Small intestine (tissue), 7 donors: Measurements from ENCODE around the gene RPL3. TPM values are rescaled to one million over a fixed set of nuclear protein-coding genes. Genes with fewer than 3 reads are reported as not detected.

Experiments
- DNase-seq, 2 donors: peaks; one replicate each; pipeline versions ENCODE4 v3.0.0 to v3.0.0-alpha.2; 2013
- FAIRE-seq: peaks from 2 replicates; lab custom pipeline; 2012; peaks lifted over from hg19 to GRCh38; lab: Jason Lieb, UNC
- H3K27ac ChIP-seq, 3 donors: one replicate each; pipeline ENCODE4 v1.5.1; 2013; ENCODE audit warnings: low read length in 2 of 3, mild to moderate bottlenecking in 2 of 3, control low read depth in 1 of 3, inconsistent platforms in 1 of 3, low read depth in 1 of 3, moderate library complexity in 1 of 3
- H3K27me3 ChIP-seq, 3 donors: one replicate each; pipeline ENCODE4 v1.6.1; 2013; ENCODE audit warnings: low read length in 3 of 3, inconsistent platforms in 1 of 3; ENCODE audit not compliant: control insufficient read depth in 3 of 3, insufficient read depth in 3 of 3
- H3K36me3 ChIP-seq, 3 donors: one replicate each; pipeline ENCODE4 v1.6.1; 2013; ENCODE audit warnings: low read length in 3 of 3, inconsistent platforms in 1 of 3, low read depth in 1 of 3, mild to moderate bottlenecking in 1 of 3, moderate library complexity in 1 of 3; ENCODE audit not compliant: control insufficient read depth in 3 of 3, insufficient read depth in 2 of 3
- H3K4me1 ChIP-seq, 3 donors: one replicate each; pipeline ENCODE4 v1.6.1; 2013; ENCODE audit warnings: low read length in 2 of 3, inconsistent platforms in 1 of 3, low read depth in 1 of 3, mild to moderate bottlenecking in 1 of 3, moderate library complexity in 1 of 3; ENCODE audit not compliant: control insufficient read depth in 3 of 3, insufficient read depth in 2 of 3
- H3K4me3 ChIP-seq, 3 donors: one replicate each; pipeline ENCODE4 v1.5.1; 2013; ENCODE audit warnings: low read length in 3 of 3, control low read depth in 1 of 3, inconsistent platforms in 1 of 3, low read depth in 1 of 3, mild to moderate bottlenecking in 1 of 3, moderate library complexity in 1 of 3
- H3K9me3 ChIP-seq, 2 donors: one replicate each; pipeline ENCODE4 v1.6.1; 2013; ENCODE audit warnings: low read depth in 1 of 2, low read length in 1 of 2; ENCODE audit not compliant: control insufficient read depth in 2 of 2, insufficient read depth in 1 of 2
- WGBS, 3 donors: extraction: QIAGEN DNeasy Blood & Tissue Kit; methylation state at CpG; one replicate each; pipeline ENCODE4 v1.1.7; 2013; 5-methylcytosine and 5-hydroxymethylcytosine counted together
- polyA plus RNA-seq, 4 donors: library from polyadenylated mRNA; stranded (reverse) in 3 of 4; unstranded in 1 of 4; fragments of 200-250 nt in 3 of 4; fragments of 120-200 nt in 1 of 4; gene quantifications; one replicate each; pipeline versions ENCODE4 v1.2.1 to v1.2.3, GENCODE V29; 2013
- donor health status: healthy with polysubstance abuse.
- donor health status: control.
- donor health status: control.
- donor health status: Bipolar disorder and iron deficiency.
- donor health status: healthy.

Gene RPL3
- polyA plus RNA-seq, 4 donors = 1,757 to 4,298 (median 3,733) TPM

GRCh38 chr22:39273950-39274887, 45.2 kb downstream of the RPL3 start:
- WGBS, 3 donors = 69 to 82% (median 79%) methylated on average over 16 to 17 of the region's 17 CpGs
- DNase-seq (no peak), FAIRE-seq (no peak)
- Histone ChIP-seq H3K27ac (no peak overlapping the region), H3K27me3 (no peaks in the 10 kb centered on the region), H3K36me3 (no peaks in the 10 kb centered on the region), H3K4me3 (no peak overlapping the region), H3K4me1 (no peaks in the 10 kb centered on the region), H3K9me3 (peaks cover 0 to 15% of the 10 kb centered on the region in 2 donors)

DNA sequence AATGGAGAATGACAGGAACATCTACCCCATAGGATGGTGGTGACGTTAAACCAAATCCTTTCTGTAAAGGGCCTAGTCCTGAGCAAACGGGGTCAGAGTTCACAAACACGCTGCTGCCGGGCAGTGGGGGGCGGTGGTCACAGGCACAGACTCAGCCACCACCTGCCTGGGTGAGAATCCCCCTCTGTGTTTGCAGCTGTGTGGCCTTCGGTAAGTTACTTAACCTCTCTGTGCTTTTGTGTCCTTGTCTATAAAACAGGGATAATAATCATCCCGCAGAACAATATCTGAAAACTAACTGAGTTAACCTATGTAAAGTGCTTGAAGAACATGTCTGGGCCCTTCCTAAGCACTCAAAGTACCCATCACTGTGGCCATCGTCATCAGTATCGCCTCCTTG, 48.6 kb downstream of the RPL3 start:
- H3K36me3 ChIP-seq = no peaks in the 10 kb centered on the region
- no peaks in the 10 kb centered on the region for H3K4me1 ChIP-seq
- no peaks in the 10 kb centered on the region for H3K27me3 ChIP-seq
- no peak overlapping the region for H3K4me3 ChIP-seq
- H3K9me3 ChIP-seq = peaks cover 0 to 5% of the 10 kb centered on the region in 2 donors
- 83 to 93% (median 86%) methylated on average over 9 of the region's 9 CpGs for WGBS, 3 donors
- no peak overlapping the region for H3K27ac ChIP-seq
- FAIRE-seq (no peak), DNase-seq (no peak)

DNA sequence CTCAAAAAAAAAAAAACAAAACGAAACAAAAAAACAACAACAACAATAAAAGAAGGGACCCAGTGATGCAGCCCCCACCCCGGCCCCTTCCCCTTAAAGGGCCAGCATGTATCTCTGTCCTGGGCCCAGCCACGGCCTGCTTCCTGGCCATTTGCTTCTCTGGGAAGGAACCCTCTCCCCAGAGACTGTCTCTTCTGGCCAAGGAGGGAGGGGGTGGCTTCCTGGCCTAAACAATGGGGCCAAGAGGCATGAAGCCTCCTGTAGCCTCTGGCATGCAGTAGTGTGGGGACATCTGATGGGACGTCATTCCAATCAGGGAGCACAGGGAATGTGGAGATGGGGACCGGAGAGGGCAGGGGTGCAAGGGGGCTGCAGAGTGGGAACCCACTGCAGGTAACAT, 49.1 kb downstream of the RPL3 start:
- H3K27me3 ChIP-seq = no peaks in the 10 kb centered on the region
- FAIRE-seq = no peak
- DNase-seq = no peak
- no peak overlapping the region for H3K27ac ChIP-seq
- no peak overlapping the region for H3K4me3 ChIP-seq
- WGBS, 3 donors = 69 to 76% (median 71%) methylated on average over 5 of the region's 5 CpGs
- peaks cover 0 to 5% of the 10 kb centered on the region in 2 donors for H3K9me3 ChIP-seq
- no peaks in the 10 kb centered on the region for H3K36me3 ChIP-seq
- no peaks in the 10 kb centered on the region for H3K4me1 ChIP-seq

- no peak for FAIRE-seq
- no peaks in the 10 kb centered on the region for H3K36me3 ChIP-seq
- H3K27me3 ChIP-seq = no peaks in the 10 kb centered on the region
- peaks cover 0 to 5% of the 10 kb centered on the region in 2 donors for H3K9me3 ChIP-seq
- H3K4me3 ChIP-seq = no peak overlapping the region
- no peaks in the 10 kb centered on the region for H3K4me1 ChIP-seq
- 74 to 77% (median 74%) methylated on average over 11 of the region's 11 CpGs for WGBS, 3 donors
- H3K27ac ChIP-seq = no peak overlapping the region
- DNase-seq = no peak
These were observed 50.2 kb downstream of the RPL3 start for GRCh38 chr22:39269095-39269790.

DNA sequence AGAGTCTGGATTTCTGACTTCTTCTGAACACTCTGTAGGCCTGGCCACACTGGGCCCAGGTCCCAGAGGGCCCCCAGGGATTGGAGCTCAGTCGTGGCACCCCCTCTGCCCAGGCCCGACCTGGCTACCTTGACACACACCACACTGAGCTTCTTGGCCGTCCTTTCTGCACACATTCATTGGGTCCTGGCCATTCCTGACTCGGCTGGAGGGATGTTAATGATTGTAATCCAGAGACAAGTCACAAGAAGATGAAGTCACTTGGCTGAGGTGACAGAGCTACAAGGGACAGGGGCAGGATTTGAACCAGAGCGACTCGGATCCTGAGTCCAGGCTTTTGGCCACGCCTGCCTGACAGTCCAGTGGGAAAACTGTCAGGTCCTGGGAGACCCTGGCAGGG, 50.8 kb downstream of the RPL3 start:
- DNase-seq (no peak), FAIRE-seq (no peak)
- WGBS, 3 donors = 71 to 79% (median 78%) methylated on average over 7 of the region's 7 CpGs
- Histone ChIP-seq H3K9me3 (peaks cover 0 to 5% of the 10 kb centered on the region in 2 donors), H3K27me3 (no peaks in the 10 kb centered on the region), H3K4me3 (no peak overlapping the region), H3K36me3 (no peaks in the 10 kb centered on the region), H3K27ac (no peak overlapping the region), H3K4me1 (no peaks in the 10 kb centered on the region)

DNA sequence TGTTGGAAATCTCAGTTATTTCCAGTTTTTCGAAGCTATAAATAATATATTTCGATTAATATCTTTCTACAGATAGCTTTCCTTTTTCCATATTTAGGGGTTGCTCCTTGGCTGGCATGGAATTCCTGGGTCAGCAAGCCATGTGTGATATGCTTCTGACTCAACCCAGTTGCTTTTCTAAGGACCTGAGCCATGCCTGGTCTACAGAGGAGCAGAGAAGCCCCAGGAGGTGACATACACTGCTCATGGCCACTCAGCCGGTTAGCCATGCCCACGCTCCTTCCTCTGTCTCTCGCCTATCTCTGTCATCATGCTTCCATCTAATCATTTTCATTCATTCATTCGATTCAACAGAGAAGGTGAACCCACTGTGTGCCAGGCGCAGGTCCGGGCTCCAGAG, 51.4 kb downstream of the RPL3 start:
- Histone ChIP-seq H3K4me1 (no peaks in the 10 kb centered on the region), H3K9me3 (peaks cover 0 to 5% of the 10 kb centered on the region in 2 donors), H3K27me3 (no peaks in the 10 kb centered on the region), H3K36me3 (no peaks in the 10 kb centered on the region), H3K27ac (no peak overlapping the region), H3K4me3 (no peak overlapping the region)
- DNase-seq (no peak), FAIRE-seq (no peak)
- WGBS, 3 donors = 89 to 93% (median 93%) methylated on average over 8 of the region's 8 CpGs

DNA sequence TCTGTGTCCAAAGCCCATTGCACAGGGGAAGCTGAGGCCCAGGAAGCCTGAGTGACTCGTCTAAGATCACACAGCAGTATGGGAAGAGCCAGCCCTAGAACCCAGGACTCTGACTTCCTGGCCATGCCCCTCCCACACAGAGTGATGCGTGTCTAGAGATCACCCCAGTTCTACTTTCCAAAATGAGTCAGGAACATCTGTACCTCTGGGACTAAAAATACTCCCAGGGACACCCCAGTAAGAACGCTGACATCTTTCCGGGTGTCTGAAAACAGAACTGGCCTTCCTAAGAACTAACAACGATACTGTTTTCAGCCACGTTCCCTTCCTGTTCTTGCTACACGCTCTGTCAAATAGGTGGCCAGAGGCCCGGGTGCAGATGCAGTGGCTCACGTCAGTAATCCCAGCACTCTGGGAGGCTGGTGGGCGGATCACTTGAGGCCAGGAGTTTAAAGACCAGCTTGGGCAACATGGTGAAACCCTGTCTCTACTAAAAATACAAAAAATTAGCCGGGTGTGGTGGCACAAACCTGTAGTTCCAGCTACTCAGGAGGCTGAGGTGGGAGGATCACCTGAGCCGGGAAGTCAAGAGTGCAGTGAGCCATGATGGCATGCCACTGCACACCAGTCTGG, 52.9 kb downstream of the RPL3 start:
- Histone ChIP-seq H3K27ac (peak overlapping the region in 2 of 3 donors; percentile 22 to 63), H3K36me3 (no peaks in the 10 kb centered on the region)
- 58 to 65% (median 64%) methylated on average over 12 of the region's 12 CpGs for WGBS, 3 donors

DNA sequence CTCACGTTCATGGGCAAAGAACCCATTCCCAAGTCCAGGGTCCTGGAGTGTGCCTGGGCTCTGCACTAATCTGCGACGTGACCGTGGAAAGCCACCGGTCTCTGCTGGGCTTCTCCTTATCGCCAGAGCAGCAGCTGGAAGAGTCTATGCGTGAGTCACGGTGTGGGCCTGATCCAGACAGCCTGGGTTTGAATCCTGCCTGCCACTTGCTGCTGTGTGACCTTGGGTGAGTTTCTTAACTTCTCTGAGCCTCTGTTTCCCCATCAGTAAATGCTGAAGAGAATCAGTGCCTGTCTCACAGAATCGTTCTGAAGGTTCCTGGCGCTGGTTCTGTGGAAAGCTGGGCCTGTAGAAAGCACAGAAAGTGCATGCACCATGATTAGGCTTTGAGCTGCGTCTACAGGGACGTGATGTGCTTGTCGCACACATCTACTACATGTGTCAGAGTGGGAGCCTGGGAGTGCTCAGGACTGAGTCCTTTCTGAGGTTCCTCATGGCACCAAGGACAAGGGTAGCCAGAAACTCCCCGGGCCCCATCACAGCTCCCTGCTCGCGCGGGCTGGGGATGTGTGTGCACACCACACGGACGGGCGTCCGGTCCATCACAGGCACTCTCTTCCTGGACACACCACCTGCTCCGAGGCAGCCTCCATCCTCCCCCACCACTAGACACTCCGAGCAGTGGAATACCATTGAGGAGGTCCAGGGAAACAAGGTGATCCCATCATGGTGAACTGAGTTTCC, 54.1 kb downstream of the RPL3 start:
- no peaks in the 10 kb centered on the region for H3K4me1 ChIP-seq
- FAIRE-seq (no peak), DNase-seq (no peak)
- H3K9me3 ChIP-seq = peaks cover 0 to 16% of the 10 kb centered on the region in 2 donors
- H3K27me3 ChIP-seq = no peaks in the 10 kb centered on the region
- no peaks in the 10 kb centered on the region for H3K36me3 ChIP-seq
- no peak overlapping the region for H3K27ac ChIP-seq
- 87 to 91% (median 89%) methylated on average over 23 of the region's 23 CpGs for WGBS, 3 donors
- no peak overlapping the region for H3K4me3 ChIP-seq

More for the DNA sequence above, 52.9 kb downstream of the RPL3 start:
- Histone ChIP-seq H3K27me3 (no peaks in the 10 kb centered on the region), H3K4me3 (no peak overlapping the region), H3K4me1 (no peaks in the 10 kb centered on the region), H3K9me3 (peaks cover 0 to 15% of the 10 kb centered on the region in 2 donors)
- no peak for DNase-seq
- FAIRE-seq = no peak
